HL-60/S4 (cell line): Measurements from ENCODE around the gene STK36.

ENCODE experiments used
- in situ Hi-C: fragments of 300-500 bp; cut with MboI; formaldehyde crosslinking; loops from 2 replicates; pipeline ENCODE4 v1.14.3; 2022; ENCODE audit warnings: low sequenced_read_pairs

STK36 gene

DNA sequence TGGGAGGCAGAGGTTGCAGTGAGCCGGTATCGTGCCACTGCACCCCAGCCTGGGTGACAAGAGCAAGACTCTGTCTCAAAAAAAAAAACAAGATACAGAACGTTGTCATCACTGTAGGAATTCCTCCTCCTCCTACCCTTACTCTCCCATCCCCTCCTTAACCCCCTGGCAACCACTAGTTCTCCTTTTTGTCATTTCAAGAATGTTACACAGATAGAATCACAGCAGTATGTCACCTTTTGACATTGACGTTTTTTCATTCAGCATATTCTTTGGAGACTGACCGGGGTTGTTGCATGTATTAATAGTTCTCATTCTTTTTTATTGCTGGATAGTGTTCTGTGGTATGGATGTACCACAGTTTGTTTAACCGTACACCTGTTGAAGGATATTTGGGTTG, 71.2 kb downstream of the STK36 start:
- in situ Hi-C loops = no loop called here

GRCh38 chr2:218744615-218745014, 72.7 kb downstream of the STK36 start:
- in situ Hi-C loops = no loop called here

DNA sequence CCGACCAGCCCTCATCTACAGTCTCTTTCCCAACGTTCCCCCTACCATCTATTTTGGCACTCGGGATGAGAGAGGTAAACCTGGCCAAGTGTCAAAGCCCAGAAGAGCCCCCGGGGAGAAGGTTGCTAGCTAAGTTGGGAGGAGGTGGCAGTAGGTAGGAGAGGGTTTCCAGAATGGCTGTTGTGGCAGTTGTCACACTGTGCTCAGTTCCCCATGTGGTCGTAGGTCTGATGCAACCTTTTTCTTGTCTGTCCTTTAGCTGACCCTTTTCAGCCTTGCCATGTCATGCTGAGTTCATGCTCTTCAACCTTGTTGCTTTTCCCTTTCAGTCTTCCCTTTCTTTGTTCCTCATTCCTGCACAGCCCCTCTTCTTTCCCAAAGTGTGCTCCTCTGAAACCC, 73.3 kb downstream of the STK36 start:
- in situ Hi-C loops = no loop called here

DNA sequence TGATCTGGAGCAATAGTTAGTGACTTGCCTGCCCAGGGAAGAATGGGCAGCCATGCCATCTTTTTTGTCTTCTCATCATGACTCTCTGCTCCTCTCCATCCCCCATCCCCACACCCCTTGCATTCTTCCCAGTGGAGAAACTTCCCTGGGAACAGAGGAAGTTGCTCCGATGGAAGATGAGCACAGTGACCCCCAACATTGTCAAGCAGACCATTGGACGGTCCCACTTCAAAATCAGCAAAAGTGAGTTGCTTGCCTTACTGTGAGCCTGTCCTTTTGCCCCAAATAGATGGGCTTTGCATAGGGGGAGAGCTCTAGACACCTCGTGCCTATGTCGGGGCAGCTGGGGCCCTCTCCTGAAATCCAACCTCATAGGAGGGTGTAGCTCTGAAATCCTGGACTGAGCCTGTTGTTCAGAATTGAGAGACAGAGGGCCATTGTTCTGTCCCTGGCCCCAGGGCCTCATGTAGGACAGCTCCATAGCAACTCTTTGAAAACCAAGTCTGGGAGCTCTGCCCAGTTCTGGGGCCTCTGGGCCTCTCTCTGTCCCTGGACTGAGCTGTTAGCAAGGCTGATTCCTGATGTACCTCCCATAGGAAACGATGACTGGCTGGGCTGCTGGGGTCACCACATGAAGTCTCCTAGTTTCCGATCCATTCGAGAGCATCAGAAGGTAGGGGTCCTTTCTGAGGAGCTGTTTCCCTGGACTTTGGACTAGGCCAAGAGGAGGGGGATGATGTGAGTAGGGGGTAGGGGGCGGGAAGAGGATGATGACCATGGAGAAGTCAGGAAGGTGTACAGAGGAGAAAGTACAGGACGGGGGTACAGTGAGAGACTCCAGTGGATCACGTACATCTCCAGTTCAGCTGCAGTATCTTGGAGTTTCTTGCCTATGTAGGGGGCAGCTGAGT, 73.9 kb downstream of the STK36 start:
- in situ Hi-C loops = no loop called here

DNA sequence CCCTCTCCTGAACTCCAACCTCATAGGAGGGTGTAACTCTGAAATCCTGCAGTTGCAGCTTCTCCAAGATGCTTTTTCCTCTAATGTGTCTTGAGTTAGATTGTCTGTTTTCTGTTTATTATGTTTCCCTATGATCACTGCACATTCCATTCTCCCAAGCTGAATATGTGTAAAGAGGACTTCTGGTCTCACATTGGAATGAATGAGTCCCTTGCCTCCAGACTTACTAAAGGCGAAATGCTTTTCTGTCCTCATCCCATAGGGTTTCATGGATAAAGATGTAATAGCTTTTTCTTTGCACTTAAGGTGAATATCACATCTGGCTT, 74.5 kb downstream of the STK36 start:
- in situ Hi-C loops = no loop called here

GRCh38 chr2:218746960-218747359, 75.1 kb downstream of the STK36 start:
- in situ Hi-C loops = no loop called here

GRCh38 chr2:218748741-218749441, 77.0 kb downstream of the STK36 start:
- in situ Hi-C loops = no loop called here
